CD14-positive monocyte (primary cell): ENCODE measurements around the gene CEBPG. TPM values are rescaled to one million over a fixed set of nuclear protein-coding genes. Genes with fewer than 3 reads are reported as not detected.

Experiments used
- DNase-seq, 3 donors: peaks; one replicate each; pipeline ENCODE4 v3.0.0-alpha.2; 2011 to 2022
- H2AFZ ChIP-seq: 2 replicates; pipeline ENCODE4 v1.6.0; 2012; ENCODE audit warnings: mild to moderate bottlenecking, low read depth, low read length, inconsistent platforms; ENCODE audit not compliant: insufficient read depth, poor library complexity, severe bottlenecking
- H3K27ac ChIP-seq, 2 donors: 1 replicate in 1 of 2; 2 replicates in 1 of 2; pipeline ENCODE4 v1.5.1; 2012 to 2013; ENCODE audit warnings: low read length in 2 of 2, control low read depth in 1 of 2, inconsistent platforms in 1 of 2, low read depth in 1 of 2, mild to moderate bottlenecking in 1 of 2
- H3K27me3 ChIP-seq, 2 donors: one replicate each; pipeline versions ENCODE4 v1.6.0 to v1.6.1; 2011 to 2013; ENCODE audit warnings: low read length in 2 of 2; ENCODE audit not compliant: control insufficient read depth in 2 of 2, insufficient read depth in 2 of 2
- H3K36me3 ChIP-seq, 2 donors: replicated peaks in 1 of 2; 1 replicate in 1 of 2; 2 replicates in 1 of 2; pipeline versions ENCODE4 v1.5.1 to v1.6.1; 2012 to 2013; ENCODE audit warnings: low read length in 2 of 2, control low read depth in 1 of 2, inconsistent platforms in 1 of 2, mild to moderate bottlenecking in 1 of 2; ENCODE audit not compliant: insufficient read depth in 2 of 2, control insufficient read depth in 1 of 2
- H3K4me1 ChIP-seq, 2 donors: 1 replicate in 1 of 2; 2 replicates in 1 of 2; pipeline versions ENCODE4 v1.5.1 to v1.6.1; 2012 to 2013; ENCODE audit warnings: low read length in 2 of 2, control low read depth in 1 of 2, inconsistent platforms in 1 of 2, mild to moderate bottlenecking in 1 of 2, moderate library complexity in 1 of 2; ENCODE audit not compliant: insufficient read depth in 2 of 2, control insufficient read depth in 1 of 2
- H3K4me2 ChIP-seq: replicated peaks from 2 replicates; pipeline ENCODE3; 2012; ENCODE audit warnings: low read length, moderate library complexity, mild to moderate bottlenecking; ENCODE audit not compliant: poor library complexity, severe bottlenecking; ENCODE audit errors: extremely low read depth
- H3K4me3 ChIP-seq, 3 experiments: fragments of 200-600 bp in 1 of 3; sonication (generic) in 1 of 3; replicated peaks in 1 of 3; 1 replicate in 2 of 3; 2 replicates in 1 of 3; pipeline ENCODE4 v1.5.1; 2011 to 2013; ENCODE audit warnings: low read length in 3 of 3, mild to moderate bottlenecking in 3 of 3, control low read depth in 2 of 3, low read depth in 2 of 3, inconsistent platforms in 1 of 3, moderate library complexity in 1 of 3
- H3K79me2 ChIP-seq: 2 replicates; pipeline ENCODE4 v1.6.0; 2012; ENCODE audit warnings: mild to moderate bottlenecking, control low read depth, inconsistent platforms, low read length, moderate library complexity; ENCODE audit not compliant: insufficient read depth
- H3K9ac ChIP-seq: 2 replicates; pipeline ENCODE4 v1.6.0; 2017; ENCODE audit warnings: low read length, mild to moderate bottlenecking; ENCODE audit not compliant: insufficient read depth, poor library complexity, severe bottlenecking
- H3K9me3 ChIP-seq, 2 donors: replicated peaks in 1 of 2; 1 replicate in 1 of 2; 2 replicates in 1 of 2; pipeline versions ENCODE4 v1.5.1 to v1.6.1; 2012 to 2013; ENCODE audit warnings: low read length in 2 of 2, control low read depth in 1 of 2; ENCODE audit not compliant: control insufficient read depth in 1 of 2, insufficient read depth in 1 of 2
- H4K20me1 ChIP-seq: 2 replicates; pipeline ENCODE4 v1.6.0; 2012; ENCODE audit warnings: mild to moderate bottlenecking, low read length, control low read depth, moderate library complexity; ENCODE audit not compliant: insufficient read depth
- H3K27ac Mint-ChIP-seq, 7 donors: one replicate each; pipeline ENCODE4 v1.8.0; 2020; ENCODE audit warnings: mild to moderate bottlenecking in 7 of 7, mixed read lengths in 7 of 7, moderate library complexity in 6 of 7, inconsistent platforms in 2 of 7
- H3K27me3 Mint-ChIP-seq, 3 donors: one replicate each; pipeline ENCODE4 v1.8.0; 2021 to 2022; ENCODE audit warnings: low read depth in 3 of 3, mild to moderate bottlenecking in 3 of 3, mixed read lengths in 3 of 3, moderate library complexity in 3 of 3, inconsistent platforms in 1 of 3
- H3K36me3 Mint-ChIP-seq, 2 donors: one replicate each; pipeline ENCODE4 v1.8.0; 2020; ENCODE audit warnings: mixed read lengths in 2 of 2, inconsistent platforms in 1 of 2, mild to moderate bottlenecking in 1 of 2
- H3K4me1 Mint-ChIP-seq: one replicate; pipeline ENCODE4 v1.8.0; 2020; ENCODE audit warnings: mild to moderate bottlenecking, mixed read lengths
- H3K4me3 Mint-ChIP-seq, 2 donors: one replicate each; pipeline ENCODE4 v1.8.0; 2020; ENCODE audit warnings: mild to moderate bottlenecking in 2 of 2, mixed read lengths in 2 of 2, moderate library complexity in 1 of 2
- H3K9me3 Mint-ChIP-seq, 7 donors: one replicate each; pipeline ENCODE4 v1.8.0; 2020 to 2022; ENCODE audit warnings: mixed read lengths in 7 of 7, mild to moderate bottlenecking in 6 of 7, moderate library complexity in 6 of 7, inconsistent platforms in 2 of 7
- WGBS: methylation state at CpG from one replicate; pipeline ENCODE4 v1.1.5; 2013; ENCODE audit warnings: missing lambda C conversion rate; ENCODE audit not compliant: insufficient coverage; 5-methylcytosine and 5-hydroxymethylcytosine counted together
- intact Hi-C, 2 donors: fragments of 100-400 bp; cut with micrococcal nuclease; formaldehyde crosslinking; loops; one replicate each; pipeline versions ENCODE4 v1.15.0 to v1.15.1; 2023
- polyA plus RNA-seq, 3 donors: library from polyadenylated mRNA; depleted of rRNA in 1 of 3; unstranded in 2 of 3; stranded (reverse) in 1 of 3; fragments of 300-500 nt in 2 of 3; fragments of >200 nt in 1 of 3; fragmentation: Illumina TruSeq in 2 of 3; gene quantifications; 1 replicate in 2 of 3; 2 replicates in 1 of 3; pipeline ENCODE4 v1.2.3, GENCODE V29; 2012 to 2021
- TF ChIP-seq, protein P1 (sequence below): fragments of 200-600 bp; IDR thresholded peaks from one replicate; pipeline ENCODE4 v1.8.0; 2022; ENCODE audit warnings: antibody characterized with exemption, mild to moderate bottlenecking

CEBPG gene
- polyA plus RNA-seq, 3 donors = 16.8 to 18.3 (median 17.8) TPM

DNA sequence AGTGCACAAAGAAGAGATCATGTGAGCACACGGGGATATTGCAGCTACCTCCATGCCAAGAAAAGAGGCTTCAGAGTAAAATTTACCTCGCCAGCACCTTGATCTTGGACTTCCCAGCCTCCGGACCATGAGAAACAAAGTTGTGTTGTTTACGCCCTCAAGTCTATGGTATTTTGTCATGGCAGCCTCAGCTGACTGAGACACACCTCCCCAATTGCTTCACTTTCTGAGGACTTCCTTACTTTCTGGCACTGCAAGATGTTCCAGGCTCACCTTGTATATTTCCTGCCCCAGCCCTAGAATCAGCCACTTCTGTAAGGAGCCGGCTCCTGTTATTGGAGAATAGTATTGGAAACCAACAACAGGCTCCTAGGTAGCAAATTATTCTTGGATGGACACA is 6.6 kb upstream of the CEBPG start:
- TF ChIP-seq, protein P1, sequence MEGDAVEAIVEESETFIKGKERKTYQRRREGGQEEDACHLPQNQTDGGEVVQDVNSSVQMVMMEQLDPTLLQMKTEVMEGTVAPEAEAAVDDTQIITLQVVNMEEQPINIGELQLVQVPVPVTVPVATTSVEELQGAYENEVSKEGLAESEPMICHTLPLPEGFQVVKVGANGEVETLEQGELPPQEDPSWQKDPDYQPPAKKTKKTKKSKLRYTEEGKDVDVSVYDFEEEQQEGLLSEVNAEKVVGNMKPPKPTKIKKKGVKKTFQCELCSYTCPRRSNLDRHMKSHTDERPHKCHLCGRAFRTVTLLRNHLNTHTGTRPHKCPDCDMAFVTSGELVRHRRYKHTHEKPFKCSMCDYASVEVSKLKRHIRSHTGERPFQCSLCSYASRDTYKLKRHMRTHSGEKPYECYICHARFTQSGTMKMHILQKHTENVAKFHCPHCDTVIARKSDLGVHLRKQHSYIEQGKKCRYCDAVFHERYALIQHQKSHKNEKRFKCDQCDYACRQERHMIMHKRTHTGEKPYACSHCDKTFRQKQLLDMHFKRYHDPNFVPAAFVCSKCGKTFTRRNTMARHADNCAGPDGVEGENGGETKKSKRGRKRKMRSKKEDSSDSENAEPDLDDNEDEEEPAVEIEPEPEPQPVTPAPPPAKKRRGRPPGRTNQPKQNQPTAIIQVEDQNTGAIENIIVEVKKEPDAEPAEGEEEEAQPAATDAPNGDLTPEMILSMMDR = no peak
- H3K27me3 Mint-ChIP-seq = peaks cover 5 to 9% (median 5%) of the 10 kb centered on the region in 3 donors
- no peaks in the 10 kb centered on the region for H3K36me3 Mint-ChIP-seq
- DNase-seq = no peak
- Histone ChIP-seq H3K9me3 (no peaks in the 10 kb centered on the region), H3K36me3 (no peaks in the 10 kb centered on the region), H3K79me2 (no peaks in the 10 kb centered on the region), H3K4me3 (no peak overlapping the region), H3K9ac (no peak overlapping the region), H4K20me1 (no peaks in the 10 kb centered on the region), H3K27me3 (no peaks in the 10 kb centered on the region), H3K4me2 (no peak overlapping the region), H3K4me1 (peaks cover 9 to 15% of the 10 kb centered on the region in 2 donors), H3K27ac (no peak overlapping the region), H2AFZ (no peak overlapping the region)
- intact Hi-C loops = no loop called here
- H3K4me3 Mint-ChIP-seq = no peak overlapping the region
- peaks cover 15% of the 10 kb centered on the region for H3K4me1 Mint-ChIP-seq
- 88% methylated on average over 4 of the region's 5 CpGs for WGBS
- H3K9me3 Mint-ChIP-seq = peaks cover 0 to 2% (median 0%) of the 10 kb centered on the region in 7 donors
- H3K27ac Mint-ChIP-seq = no peak overlapping the region

DNA sequence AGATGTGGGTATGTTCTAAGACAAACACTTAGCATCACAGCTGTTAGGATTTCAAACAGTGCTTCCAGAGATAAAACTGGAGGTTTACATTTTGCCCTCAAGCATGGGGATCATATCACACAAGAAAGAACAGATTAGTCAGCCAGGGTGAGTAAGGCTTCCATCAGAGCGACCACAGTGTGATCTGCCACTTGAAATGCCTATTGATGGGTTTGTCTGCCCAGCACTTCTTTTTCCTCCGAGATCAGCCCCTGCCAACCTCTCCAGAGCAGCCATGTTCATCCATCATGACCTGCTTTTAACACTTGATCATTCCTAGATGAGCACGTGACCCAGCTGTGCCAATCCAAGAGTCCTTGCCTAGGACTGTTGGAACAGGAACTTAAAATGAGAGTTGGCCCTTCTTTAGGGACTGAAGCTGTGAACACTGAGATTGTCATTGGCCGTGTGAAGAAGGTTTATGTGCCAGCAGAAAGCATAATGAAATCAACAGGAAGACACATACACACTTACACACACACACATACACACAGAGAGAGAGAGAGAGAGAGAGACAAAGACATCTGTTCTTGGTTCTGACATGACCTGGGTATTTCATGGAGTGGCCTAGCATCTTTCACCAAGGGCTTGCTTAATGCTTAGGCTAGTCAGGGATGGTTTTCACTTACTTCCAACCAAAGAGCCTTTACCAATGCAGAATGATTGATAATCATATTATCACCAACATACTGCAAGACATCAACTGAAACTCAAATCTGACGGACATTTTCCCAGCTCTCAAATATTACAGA is 5.2 kb upstream of the CEBPG start:
- Mint-ChIP-seq H3K4me3 (no peak overlapping the region), H3K27me3 (peaks cover 5 to 9% (median 5%) of the 10 kb centered on the region in 3 donors), H3K36me3 (no peaks in the 10 kb centered on the region), H3K27ac (no peak overlapping the region), H3K4me1 (peaks cover 22% of the 10 kb centered on the region), H3K9me3 (peaks cover 0 to 4% (median 0%) of the 10 kb centered on the region in 7 donors)
- no peak overlapping the region for H2AFZ ChIP-seq
- H3K27me3 ChIP-seq = no peaks in the 10 kb centered on the region
- intact Hi-C loops = no loop called here
- 100% methylated on average over 2 of the region's 5 CpGs for WGBS
- no peak overlapping the region for H3K4me3 ChIP-seq
- no peaks in the 10 kb centered on the region for H3K79me2 ChIP-seq
- H3K4me2 ChIP-seq = no peak overlapping the region
- H4K20me1 ChIP-seq = no peaks in the 10 kb centered on the region
- DNase-seq = no peak
- H3K9me3 ChIP-seq = no peaks in the 10 kb centered on the region
- H3K36me3 ChIP-seq = no peaks in the 10 kb centered on the region
- H3K9ac ChIP-seq = no peak overlapping the region
- no peak overlapping the region for H3K27ac ChIP-seq
- peaks cover 18 to 24% of the 10 kb centered on the region in 2 donors for H3K4me1 ChIP-seq
- TF ChIP-seq, protein P1 = no peak
